ENCODE measurements around the gene KLHL2.
"Not testable (repeated sequence)": the region's sequence is repeated elsewhere in the genome, so short reads cannot be mapped to it uniquely, and the experiment has no call there.

KLHL2 gene

DNA sequence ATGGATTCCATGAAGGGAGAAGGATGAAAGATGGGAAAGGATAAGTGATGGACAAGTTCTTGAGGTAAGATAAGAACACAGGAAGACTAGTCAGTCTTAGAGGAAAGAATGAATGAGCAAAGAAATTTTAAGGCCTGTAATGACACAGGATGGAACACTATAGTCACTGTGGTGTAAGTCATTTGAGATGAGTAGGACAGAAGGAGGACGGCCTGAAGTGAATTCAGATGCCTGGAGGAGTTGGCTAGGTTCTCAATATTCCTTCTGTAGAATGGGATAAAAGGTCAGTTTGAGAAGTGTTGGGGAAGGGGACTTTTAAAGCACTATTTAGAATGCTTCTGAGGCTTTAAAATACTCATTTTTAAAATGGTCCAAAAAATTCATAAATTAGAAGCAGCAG, 124.0 kb downstream of the KLHL2 start:
- DNase-seq, result no peak

DNA sequence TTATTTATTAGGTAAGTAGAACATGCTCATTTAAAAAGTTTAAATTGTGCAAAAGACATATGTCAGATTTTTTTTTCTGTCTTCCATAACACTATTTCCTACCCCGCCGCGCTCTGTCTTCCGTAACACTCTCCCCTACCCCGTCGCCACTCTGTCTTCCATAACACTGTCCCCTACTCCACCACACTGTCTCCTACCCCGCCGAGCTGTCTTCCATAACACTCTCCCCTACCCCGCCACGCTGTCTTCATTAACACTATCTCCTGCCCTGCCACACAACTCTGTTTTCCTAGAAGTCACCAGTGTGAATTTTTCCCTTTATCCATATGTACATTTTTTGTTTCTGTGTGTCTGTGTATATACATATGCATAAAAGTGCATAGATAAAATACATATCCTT, 124.5 kb downstream of the KLHL2 start:
- no peak for DNase-seq

DNA sequence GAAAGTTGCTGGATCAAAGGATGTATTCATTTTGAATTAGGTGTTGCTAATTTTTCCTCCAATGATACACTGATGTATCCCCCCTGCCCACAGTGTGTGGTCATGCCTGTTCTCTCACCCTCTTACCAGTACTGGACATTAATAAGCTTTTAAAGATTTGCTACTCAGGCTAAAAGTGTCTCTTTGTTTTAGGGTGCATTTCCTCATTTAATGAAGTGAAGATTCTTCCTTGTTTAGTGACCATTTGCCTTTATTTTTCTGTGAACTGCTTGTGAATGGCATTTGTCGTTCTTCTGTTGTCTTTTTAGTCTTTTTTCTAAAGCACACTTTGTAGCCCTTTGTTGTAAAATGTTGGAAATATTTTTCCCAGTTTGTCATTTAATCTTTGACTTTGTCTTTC, 125.1 kb downstream of the KLHL2 start:
- DNase-seq, result no peak

DNA sequence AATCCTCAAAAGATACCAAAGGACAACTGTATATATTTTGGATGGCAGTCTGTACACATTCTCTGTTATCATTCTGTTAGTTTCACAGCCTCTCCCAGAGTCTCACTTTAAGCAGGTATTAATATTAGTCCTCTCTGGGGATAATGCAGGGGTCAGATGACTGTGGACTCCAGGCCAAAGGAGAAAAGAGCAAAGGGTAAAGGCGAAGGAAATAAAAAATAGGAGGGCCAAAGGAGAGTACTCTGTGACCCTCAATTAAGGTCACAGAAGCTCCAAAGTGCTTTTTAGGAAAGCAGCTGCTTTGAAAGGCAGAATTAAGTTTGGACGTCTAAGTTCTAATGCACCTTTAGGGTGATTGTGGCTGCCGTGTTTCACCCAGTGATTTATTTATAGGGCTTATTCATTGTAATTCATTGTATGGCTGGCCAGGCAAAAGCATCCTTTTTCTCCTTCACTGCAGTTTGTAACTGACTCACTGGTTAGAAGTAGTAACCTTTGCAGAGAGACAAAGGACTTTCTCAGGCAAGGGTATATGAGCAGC, 127.9 kb downstream of the KLHL2 start:
- DNase-seq, result no peak

DNA sequence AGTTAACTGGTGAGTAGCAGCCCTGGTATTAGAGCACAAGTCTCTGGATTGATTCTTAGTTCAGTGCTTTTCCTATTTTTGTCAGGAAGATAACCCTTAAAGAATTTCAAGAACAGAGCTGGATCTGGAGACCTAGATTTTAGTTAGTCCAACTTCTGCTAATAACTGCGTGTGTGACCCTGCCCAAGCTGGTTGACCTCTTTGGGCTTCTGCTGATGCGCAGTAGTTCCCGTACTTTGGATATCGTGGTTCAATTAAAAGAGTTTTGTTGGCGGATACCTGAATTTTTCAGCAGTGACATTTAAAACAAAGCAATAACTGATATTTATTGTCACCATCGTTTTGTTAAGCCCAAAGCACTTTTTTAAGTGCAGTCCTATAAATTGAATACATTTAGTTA, 129.4 kb downstream of the KLHL2 start:
- DNase-seq, result no peak

DNA sequence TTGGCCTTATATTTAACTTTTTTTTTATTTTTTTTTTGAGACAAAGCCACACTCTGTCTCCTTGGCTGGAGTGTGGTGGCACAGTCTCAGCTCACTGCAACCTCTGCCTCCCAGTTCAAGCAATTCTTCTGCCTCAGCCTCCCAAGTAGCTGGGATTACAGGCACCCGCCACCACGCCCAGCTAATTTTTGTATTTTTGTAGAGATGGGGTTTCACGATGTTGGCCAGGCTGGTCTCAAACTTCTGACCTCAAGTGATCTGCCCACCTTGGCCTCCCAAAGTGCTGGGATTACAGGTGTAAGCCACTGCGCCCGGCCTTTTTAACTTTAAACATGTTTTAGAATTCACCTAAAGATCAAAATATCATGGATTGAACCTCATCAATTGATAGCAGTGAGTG, 135.0 kb downstream of the KLHL2 start:
- DNase-seq, result not testable (repeated sequence)

DNA sequence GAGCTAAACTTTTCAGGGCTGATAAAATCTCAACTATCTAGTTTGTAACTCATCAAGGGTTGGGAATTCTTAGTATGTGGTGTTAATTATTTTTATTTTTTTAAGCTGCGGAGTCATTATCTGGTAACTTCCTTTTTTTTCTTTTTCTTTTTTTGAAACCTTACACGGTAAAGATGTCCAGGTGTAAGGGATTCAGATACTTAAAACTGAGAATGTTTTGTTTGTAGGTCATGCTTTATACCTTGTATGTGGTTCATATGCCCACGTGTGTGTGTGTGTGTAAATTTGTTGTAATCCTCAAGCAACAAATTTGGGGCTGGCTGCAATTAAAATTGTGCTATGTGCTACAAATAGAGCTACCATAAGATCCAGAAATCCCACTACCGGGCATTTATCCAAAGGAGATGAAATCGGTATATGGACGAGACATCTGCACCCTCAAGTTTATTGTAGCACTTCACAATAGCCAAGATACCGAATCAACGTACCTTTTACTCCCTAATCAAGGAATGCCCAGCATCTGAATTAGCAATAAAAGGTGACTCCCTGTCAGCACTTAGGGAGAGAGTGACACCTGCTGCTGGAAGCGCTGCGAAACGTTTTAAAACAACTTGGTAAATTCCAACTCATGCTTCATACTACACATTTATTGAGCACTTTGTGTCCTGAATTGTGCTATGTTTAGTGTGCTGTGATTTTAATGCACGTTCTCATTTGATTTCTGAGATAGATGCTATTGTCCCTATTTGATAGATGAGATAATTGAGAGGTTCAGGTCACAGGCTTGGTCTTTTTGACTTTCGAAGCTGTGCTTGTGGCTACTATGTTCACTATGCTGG, 136.2 kb downstream of the KLHL2 start:
- no peak for DNase-seq

DNA sequence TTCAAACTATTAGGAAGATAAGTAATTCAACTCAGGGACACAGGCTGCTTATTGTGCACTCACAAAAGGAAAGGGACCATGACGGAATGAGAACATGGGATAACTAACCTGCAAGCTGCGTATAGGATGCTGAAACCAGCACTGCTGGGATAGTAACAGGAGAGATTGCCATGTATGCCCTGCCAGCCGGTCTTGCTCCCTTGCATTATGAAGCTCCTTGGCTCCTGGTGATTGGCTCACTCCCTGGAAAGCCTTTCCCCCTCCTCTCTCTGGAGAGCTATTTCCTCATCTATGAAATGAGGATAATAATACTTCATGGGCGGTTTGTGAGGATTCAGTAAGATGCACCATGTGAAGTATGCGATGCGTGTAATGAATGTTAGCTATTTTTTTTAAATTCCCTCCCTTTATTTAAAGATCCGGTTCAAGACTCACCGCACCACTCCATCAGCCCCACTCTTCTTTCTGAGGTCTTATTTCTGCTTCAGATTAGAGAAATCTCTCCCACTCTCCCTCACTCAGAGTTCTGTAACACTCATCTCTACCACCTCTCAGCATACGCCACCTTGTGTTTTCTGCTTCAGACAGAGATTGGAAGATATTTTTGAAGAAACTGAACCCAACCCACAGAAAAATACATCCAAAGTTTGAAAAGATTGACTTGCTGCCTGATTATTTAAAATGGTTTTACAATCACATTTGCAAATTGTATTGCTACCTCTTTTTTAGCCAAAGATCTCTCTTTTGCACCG, 138.5 kb downstream of the KLHL2 start:
- no peak for DNase-seq

DNA sequence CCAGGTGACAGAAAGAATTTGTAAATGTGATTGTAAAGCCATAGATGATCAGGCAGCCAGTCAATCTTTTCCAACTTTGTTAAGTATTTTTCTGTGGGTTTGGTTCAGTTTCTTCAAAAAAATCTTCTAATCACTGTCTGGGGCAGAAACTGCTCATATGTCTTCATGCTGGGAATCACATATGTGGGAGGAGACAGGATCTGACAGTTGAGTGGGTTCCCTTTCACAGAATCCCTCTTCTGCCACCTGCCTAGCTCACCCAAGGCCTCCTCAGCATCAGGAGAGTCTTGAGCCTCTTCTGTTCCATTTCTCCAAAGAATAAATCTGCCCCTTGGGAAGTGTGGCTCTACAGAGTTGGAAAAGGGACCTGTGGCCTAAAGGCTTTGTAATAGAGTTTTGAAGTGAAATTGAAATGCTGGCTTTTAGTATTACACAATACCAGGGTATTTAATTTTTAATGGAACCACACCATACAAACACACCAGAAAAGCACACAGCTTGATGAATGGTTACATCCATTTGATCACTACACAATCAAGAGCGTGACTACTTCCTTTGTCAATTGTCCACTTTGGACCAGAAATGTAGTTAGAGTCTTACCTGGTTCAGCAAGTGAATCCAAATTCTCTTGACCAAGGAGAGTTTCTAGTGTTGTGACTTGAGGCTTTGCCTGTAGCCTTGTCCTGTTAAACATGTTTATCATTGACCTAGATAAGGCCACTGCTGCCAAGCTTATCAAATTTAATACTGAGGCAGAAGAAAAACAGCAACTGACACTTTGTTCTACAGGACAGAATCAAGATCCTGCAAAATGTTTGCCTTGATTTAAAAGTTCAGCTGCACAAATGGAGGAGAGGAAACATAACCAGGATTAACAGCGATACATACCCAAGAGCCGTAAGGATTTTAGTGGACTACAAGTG, 140.5 kb downstream of the KLHL2 start:
- no peak for DNase-seq

DNA sequence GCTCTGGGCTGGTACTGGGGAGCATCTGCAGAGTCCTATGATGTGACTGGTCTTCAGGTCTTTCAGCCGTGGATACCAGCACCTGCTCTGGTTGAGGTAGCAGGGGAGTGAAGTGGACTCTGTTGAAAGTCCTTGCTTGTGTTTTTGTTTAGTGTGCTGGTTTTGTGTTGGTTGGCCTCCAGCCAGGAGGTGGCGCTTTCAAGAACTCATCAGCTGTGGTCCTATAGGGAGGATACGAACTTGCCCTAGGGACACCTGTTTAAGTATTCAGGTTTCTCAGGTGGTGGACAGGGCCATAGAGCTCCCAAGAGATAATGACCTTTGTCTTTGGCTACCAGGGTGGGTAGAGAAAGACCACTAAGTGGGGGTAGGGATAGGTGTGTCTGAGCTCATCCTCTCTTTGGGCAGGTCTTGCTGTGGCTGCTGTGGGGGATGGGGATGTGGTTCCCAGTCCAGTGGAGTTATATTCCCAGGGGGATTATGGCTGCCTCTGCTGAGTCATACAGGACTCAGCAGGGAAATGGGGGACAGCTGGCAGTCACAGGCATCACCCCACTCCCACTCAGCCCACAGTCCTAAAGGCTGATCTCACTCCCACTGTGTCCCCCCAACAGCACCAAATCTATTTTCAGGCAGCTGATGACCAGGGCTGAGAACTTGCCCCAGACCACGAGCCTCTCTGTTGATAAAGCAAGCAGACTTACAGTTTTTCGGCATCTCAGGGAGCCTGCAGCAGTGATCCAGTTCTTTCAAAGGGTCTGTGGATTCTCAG, 144.2 kb downstream of the KLHL2 start:
- DNase-seq, result no peak

DNA sequence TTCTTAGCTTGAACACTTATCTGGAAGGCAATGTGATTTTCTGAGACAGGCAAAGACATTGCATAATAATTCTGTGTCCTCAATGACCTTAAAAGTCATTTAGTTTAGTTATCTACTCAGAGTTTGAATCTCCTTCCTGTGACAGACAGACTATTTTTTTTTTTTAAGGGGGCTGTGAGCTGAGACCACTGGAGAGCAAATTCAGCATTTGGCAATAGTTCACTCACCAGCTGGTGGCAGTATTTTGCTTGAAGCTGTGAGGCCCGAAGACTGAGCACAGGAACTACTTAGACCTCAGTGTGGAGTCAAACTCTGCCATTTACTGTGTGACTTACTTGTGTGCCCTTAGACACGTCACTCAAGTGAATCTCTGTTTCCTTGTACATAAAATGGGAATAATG, 148.5 kb downstream of the KLHL2 start:
- peak; percentile 39 for DNase-seq

DNA sequence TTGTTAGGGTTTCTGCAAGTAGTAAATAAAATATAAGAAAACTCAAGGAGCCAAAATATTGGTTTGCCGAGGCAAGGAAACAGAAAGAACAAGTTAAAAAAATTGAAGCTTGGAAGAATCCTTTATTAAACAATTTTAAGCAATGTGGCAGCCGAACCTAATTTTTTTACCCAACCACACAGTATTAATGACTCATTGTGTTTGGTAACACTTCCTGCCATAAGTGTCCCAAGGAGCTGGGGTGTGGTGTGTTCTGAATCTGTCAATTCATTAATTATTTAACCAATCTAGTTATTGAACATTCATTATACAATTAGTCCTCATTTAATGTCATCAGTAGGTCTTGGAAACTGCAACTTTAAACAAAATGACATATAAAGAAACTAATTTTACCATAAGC, 152.1 kb downstream of the KLHL2 start:
- DNase-seq, result peak; percentile 68

DNA sequence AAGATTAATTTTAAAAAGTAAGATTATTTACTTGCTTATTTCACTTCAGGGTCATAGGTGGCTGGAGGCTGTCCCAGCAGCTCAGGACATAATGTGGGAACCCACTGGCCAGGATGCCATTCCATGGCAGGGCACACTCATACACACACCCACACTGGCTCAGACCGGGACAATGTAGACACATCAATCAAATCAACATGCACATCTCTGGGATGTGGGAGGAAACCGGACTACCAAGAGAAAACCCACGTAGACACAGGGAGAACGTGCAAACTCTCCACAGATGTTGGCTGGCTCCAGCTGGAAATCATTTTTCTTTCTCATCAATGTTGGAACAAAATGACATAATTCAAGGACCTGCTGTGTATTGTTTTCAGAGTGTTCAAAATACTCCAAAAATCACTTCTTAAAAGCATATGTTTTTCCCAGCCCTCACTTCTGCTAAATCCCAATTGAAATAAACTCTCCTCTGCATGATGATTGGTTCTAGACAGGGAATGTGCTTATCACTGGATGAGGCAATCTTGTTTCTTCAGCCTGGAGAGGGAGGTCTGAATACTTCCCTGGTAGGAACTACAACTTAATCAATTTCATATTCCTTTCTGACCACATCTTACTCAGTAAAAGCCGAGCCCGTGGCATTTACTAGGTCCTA, 152.8 kb downstream of the KLHL2 start:
- peak; percentile 82 for DNase-seq

DNA sequence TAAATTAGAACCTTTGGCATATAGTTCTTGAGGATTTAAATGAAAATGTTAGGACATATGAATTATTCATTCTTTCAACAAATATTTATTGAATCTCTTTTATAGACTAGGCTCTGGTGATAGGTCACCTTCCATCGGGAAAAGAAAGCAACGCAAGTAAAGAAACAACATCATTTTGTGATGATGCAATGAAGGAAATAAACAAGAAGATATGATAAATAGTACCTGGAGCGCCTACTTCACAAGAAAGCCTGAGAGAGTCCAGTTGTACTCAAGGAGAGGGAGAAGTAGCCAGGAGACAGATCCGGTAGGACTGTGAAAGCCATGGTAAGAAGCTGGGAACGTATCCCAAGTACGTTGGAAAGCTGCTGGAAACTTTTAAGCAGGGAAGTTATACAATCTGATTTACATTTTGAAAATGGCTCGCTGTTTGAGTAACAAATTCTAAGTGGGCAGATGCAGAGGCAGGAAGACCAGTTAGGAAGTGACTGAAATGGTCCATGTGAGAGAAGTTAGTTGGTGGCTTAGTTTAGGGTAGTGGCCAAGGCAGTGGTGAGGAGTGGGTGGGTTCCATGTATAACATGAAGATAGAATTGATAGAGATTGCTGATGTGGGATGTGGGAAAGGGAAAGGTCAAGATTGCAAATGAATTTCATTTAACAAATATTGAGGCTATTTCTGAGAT, 153.8 kb downstream of the KLHL2 start:
- DNase-seq, result no peak

DNA sequence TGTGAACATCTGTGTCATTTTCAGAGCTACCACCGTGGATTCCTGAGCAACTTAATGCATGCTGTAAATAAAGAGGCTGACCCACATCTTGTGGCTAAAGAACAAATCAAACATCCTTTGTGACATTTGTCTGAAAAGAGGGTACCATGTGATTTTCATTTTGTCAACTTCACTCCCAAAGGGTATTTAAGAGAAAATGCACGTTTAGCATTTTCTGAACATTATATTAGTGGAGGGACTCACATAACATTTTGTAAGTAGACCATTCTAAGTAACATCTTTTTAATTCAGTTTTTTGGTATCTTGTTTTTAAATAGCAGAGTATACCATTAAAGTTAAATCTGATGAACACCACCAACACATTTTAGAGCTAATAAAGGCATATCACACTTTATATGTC, 154.4 kb downstream of the KLHL2 start:
- no peak for DNase-seq

DNA sequence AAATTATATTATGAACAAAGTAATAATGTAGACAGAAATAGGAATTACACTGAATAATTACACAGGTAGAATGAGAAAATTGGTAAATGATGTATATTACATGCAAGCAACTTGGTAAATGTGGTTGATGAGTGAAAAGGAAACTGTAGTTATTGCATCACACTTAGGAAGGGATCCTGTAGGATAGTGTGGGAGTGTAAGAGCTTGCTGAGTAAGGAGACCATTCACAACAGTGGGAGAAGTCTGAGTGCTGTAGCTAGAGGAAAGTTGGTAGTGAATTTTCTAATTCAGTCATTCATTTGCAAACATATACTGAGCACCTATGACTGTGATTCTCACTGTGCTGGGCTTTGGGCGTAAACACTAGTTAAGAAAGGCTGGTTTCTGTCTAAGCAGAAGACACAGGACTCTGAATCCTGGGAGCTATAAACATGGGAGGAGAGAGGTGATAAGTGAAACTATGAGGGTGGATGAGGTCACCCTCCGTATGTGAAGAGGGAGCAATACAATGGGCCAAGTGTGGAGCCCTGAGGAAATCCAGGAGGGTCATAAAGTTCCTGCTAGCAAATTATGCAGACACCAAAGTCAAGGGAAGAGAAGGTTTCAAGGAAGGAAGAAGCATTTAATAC, 157.2 kb downstream of the KLHL2 start:
- DNase-seq, result peak; percentile 28

DNA sequence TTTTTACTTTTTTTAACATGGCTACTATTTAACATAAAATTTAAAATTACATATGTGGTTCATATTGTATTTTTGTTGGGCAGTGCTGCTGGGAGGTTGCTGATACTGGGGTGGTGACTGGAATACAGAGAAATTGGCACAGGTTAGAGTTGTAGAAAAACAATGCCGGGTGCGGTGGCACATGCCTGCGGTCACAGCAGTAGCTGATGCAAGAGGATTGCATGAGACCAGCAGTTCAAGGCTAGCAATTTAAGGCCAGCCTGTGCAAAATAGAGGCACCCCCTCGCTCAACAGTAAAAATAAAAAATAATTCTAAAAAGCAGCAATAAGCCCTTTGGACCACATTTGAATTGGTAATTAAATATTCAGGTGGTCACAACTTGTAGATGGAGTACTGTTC, 159.7 kb downstream of the KLHL2 start:
- DNase-seq, result no peak

DNA sequence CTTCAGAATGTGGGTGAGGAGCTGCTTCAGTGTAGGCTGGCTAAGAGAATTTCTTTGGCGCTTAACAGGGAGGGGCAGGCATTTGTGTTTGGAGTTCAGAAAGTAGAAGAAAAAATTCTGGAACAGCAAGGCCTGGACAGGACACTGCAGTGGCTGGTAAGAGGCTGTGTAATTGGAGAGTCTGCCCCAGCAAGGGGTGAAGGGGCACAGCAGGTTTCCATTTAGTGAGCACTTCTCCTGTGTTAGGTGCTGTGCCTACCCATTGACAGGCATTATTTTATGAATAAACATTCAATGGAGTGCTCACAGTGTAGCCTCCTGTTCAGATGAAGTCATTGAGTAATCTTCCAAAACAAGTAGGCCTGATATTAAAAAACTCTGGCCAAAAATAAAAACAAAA, 160.8 kb downstream of the KLHL2 start:
- DNase-seq, result no peak

DNA sequence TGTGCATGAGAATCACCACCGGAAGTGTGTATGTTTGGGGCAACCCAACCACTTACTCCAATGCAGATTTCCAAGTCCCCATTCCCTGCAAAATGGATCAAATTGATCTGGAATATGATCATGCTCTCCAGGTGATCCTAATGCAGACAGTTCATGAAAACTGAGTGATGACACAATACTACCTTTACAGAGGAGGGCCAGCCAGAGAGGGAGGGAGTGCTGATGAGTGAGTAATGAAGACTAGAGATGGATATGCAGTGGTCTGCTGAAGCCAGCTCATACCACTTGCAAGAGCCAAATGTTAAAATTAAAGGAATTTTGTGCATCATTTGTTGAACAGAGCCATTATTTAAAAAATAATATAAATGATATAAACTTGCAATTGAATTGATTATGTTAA, 161.2 kb downstream of the KLHL2 start:
- no peak for DNase-seq

DNA sequence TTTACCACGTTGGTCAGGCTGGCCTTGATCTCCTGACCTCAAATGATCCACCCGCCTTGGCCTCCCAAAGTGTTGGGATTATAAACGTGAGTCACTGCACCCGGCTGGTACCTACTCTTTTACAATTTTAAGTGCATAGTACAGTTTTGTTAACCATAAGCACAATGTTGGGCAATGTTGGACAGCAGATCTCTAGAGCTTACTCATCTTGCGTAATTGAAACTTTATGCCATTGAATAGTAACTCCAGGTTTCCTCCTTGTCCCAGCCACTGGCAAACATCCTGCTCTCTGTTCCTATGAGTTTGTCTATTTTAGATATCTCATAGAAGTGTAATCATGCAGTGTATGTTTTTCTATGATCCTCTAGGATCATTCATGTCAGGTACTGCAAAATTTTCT, 162.2 kb downstream of the KLHL2 start:
- no peak for DNase-seq

Measured in fibroblast of skin of abdomen (primary cell).